Measurements from ENCODE around the gene DBNL.

Gene DBNL

GRCh38 chr7:44043902-44044301 is 600 bp upstream of the DBNL start:
- no peak for DNase-seq (ENCODE audit: low read depth)

GRCh38 chr7:44045226-44046014 is 918 bp downstream of the DBNL start:
- no peak for DNase-seq (ENCODE audit: low read depth)

GRCh38 chr7:44046321-44047061 is 2.0 kb downstream of the DBNL start:
- DNase-seq (ENCODE audit: low read depth): no peak

- DNase-seq (ENCODE audit: low read depth): no peak
These were observed 3.7 kb downstream of the DBNL start for GRCh38 chr7:44048031-44048795.

- no peak for DNase-seq (ENCODE audit: low read depth)
These were observed 5.8 kb downstream of the DBNL start for GRCh38 chr7:44050121-44050914.

- DNase-seq (ENCODE audit: low read depth): no peak
These were observed 6.5 kb downstream of the DBNL start for GRCh38 chr7:44050915-44051560.

- no peak for DNase-seq (ENCODE audit: low read depth)
These were observed 7.2 kb downstream of the DBNL start for GRCh38 chr7:44051611-44052220.

GRCh38 chr7:44052771-44053365 is 8.4 kb downstream of the DBNL start:
- no peak for DNase-seq (ENCODE audit: low read depth)

- DNase-seq (ENCODE audit: low read depth): no peak
These were observed 12.2 kb downstream of the DBNL start for GRCh38 chr7:44056681-44057080.

- DNase-seq (ENCODE audit: low read depth): no peak
These were observed 12.8 kb downstream of the DBNL start for GRCh38 chr7:44057181-44057848.

- DNase-seq (ENCODE audit: low read depth): no peak
These were observed 13.6 kb downstream of the DBNL start for GRCh38 chr7:44057849-44058758.

- DNase-seq (ENCODE audit: low read depth): no peak
These were observed 14.3 kb downstream of the DBNL start for GRCh38 chr7:44058759-44059218.

- DNase-seq (ENCODE audit: low read depth): no peak
These were observed 15.0 kb downstream of the DBNL start for GRCh38 chr7:44059219-44060090.

GRCh38 chr7:44060091-44060947 is 15.8 kb downstream of the DBNL start:
- no peak for DNase-seq (ENCODE audit: low read depth)

- no peak for DNase-seq (ENCODE audit: low read depth)
These were observed 16.6 kb downstream of the DBNL start for GRCh38 chr7:44060948-44061644.

GRCh38 chr7:44061645-44062179 is 17.2 kb downstream of the DBNL start:
- DNase-seq (ENCODE audit: low read depth): no peak
